Amniotic stem cell (primary cell): ENCODE measurements around the gene NRIP3.

Experiments used
- DNase-seq: peaks from one replicate; lab custom pipeline; 2025; lab: John Stamatoyannopoulos, UW

The NRIP3 gene

DNA sequence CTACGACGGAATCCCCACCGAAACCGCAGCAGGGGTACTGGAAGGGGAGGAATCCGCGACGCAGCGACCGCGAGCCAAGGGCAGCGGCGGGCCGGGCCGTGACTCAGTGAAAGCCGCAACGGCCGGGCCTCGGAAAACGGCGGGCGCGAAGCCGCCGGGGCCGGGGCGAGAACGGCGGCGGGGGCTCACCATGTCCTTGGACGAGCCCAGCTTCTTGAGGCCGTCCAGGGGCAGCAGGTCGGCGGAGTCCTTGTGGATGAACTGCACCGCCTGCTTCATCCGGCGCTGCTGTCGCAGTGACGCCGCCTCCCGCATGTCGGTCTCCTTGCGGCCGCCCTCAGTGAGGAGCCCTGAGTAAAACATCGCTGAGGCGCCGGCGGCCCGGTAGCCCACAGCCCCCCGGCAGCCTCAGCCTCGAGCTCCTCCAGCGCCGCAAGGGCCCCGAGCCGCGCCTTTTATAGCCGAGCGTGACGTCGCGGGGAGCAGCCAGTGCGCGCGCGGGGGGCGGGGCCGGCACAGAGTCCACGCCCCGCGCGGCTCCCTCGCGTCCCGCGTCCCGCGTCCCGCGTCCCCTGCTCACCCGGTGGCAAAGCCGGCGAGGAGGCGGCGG is at the start of gene NRIP3:
NRIP3 (minus strand) TSS at position 429 of the 610 bp plus-strand sequence; CDS start at position 363, 66 bp downstream.
- peak; percentile 24 for DNase-seq

DNA sequence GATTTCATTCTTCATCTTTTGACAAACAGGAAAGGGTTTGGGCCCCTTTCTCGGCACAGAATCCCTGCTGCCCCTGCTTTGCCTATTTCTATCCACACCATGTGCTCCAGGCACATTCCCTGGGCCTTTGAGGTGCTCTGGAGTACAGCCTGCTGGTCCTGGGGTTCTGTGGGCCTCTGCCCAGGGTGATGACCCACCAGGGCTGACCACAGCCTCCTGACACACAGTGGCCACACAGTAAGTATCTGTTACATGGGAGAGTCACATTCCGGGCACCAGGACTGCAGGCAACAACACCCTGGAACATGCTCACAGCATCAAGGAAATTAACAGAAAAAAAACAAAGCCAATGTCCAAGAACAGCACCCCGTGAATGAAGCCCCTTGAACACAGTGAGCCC is 48.5 kb upstream of the NRIP3 start:
- no peak for DNase-seq

DNA sequence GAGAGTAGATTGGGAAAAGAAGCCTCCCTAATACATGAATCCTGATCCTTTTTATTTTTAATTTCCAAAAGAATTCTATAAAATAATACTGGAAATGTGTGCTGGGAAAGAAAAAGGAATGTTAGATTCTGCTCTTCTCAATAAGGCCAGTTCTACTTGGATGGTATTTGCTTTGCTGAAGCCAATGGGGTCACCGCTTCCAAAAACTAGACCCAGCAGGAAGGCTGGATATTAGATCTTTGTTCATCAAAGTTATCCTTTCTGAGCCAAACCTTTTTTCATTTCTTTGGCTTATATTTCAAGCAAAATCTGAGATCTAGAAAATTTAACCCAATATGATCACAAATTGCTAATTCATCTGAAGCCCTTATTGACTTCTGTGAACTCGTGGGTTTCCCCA is 46.2 kb upstream of the NRIP3 start:
- DNase-seq: no peak

GRCh38 chr11:9047964-9048523 is 44.2 kb upstream of the NRIP3 start:
- no peak for DNase-seq

DNA sequence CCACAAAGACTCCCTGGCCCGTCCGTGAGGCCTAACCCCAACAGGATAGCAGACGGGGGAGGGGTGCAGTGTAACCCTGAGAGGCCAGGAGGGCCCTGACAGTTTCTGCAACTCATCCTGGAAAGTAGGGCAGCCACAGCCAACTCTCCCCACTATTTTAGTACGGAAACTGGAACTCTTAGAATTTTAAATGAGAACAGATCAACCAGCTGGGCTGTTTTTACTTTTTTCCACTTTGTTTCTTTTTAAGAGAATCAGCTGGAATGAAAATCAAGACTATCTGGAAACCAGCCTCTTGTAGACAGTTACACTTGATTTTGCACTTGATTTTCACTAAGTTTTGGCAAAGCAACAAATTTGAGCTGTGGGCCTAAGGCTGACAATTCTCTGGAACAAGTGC is 42.7 kb upstream of the NRIP3 start:
- no peak for DNase-seq

- DNase-seq: no peak
Measured at GRCh38 chr11:9042488-9042887, 38.7 kb upstream of the NRIP3 start.

DNA sequence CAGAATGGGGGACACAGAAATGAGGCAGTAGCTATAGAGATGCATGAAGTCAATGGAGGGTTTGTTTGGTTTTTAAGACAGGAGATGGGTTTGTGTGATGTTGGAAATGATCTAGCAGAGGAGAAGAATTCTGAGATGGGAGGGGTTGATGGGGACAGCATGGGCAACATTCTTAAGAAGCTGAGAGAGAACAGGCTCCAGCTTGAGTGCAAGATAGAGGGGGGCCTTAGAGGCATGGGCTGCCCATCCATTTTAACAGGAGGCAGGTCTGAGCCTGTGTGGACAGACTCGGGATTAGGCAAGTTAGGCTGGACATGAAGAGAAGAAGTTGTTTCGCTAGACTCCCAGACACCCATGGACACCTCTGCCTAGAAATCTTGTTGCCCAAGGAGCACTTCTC is 37.9 kb upstream of the NRIP3 start:
- DNase-seq: no peak

- no peak for DNase-seq
Measured at GRCh38 chr11:9040410-9040809, 36.6 kb upstream of the NRIP3 start.

DNA sequence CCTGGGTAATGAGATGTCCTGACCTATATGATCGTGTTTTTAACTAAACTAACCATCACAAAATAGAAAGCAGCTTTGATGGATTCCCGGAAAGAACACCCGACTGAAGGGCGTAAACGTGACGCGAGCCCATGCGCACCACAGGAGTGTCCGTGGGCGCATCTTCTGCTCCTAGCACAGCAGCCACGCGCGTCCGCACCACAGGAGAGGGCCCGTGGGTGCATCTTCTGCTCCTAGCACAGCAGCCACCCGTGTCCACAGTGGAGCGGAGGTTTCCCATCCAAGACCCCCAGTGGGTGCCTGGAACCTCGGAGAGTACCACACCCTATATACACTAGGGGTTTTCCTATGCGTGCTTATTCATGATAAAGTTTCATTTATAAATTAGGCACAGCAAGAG is 36.1 kb upstream of the NRIP3 start:
- no peak for DNase-seq

DNA sequence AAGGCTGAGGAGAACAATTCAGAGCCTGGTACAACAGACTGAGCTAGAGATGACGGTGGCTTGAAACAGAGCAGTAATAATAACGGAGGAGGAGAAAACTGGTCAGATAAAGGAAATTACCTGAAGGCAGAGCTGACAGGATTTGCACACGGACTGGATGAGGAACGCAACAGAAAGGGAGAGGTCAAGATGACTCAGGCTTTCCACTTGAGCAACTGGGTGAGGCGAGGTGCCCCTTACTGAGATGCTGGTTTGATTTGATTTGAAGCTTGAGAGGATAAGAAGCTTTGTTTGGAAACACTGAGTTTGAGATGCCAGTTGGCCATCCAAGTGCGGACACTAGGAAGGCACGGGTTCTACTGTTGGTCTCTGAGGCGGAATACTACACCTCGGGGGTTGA is 35.4 kb upstream of the NRIP3 start:
- DNase-seq: no peak

GRCh38 chr11:9038541-9038940 is 34.7 kb upstream of the NRIP3 start:
- DNase-seq: no peak

- DNase-seq: no peak
Measured at GRCh38 chr11:9037963-9038362, 34.2 kb upstream of the NRIP3 start.

- no peak for DNase-seq
Measured at GRCh38 chr11:9037046-9037780, 33.4 kb upstream of the NRIP3 start.

DNA sequence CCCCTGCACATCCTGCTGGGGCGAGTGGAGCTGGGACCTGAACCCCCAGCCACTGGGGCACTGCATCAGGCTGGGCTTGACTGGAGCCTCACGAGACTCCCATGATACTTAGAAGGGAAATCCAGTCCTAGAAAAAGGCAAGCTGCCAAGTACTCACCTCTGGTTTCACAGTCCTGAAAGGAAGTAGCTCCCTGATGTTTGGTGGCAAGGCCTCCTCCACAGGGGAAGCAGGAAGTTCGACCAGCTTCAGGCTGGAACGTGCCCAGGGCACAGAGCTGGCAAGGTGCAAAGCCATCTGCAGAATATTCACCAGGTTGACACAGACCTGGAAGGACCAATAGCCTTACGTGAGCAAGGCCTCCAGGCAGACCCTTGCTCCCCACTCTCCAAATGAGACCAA is 26.8 kb upstream of the NRIP3 start:
- no peak for DNase-seq

- DNase-seq: no peak
Measured at GRCh38 chr11:9029422-9029821, 25.6 kb upstream of the NRIP3 start.

GRCh38 chr11:9028581-9028980 is 24.8 kb upstream of the NRIP3 start:
- DNase-seq: no peak

GRCh38 chr11:9025101-9025850 is 21.5 kb upstream of the NRIP3 start:
- DNase-seq: no peak

- DNase-seq: no peak
Measured at GRCh38 chr11:9022961-9023680, 19.3 kb upstream of the NRIP3 start.

DNA sequence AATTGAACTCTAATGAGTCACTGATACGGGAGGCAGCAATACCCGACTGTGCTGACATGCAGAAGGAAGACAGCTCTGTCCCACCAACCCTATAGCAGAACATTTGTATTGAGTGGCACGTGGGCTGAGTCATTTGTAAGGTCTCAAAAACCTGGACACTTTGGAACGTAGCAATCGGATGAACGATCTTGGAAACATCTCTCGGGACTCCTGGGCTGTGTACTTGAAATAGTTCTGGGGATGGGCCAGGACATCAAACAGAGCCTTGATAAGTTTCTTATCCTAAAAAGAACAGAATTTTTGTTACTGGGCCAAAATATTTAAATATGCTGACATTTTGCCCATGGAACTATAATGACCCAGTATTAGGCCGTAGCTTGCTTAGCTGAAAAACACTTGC is 17.1 kb upstream of the NRIP3 start:
- no peak for DNase-seq

DNA sequence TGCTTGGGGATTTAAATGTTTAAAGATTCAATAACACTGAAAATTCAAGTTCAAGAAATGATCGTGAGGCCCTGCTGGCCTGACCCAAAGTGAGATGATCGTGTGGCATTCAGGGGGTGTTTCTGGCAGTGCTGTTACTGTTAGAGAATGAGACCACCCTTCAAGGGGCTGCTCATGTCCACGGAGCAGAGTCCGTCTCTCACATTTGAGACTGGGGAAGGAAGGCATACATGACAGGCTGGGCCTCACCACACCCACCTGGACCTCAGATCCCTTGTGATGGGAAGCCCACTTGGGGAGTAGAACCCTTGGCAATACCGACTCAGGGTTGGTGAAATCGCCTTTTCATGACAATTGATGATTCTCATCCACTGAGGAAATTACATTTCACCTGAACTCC is 16.1 kb upstream of the NRIP3 start:
- no peak for DNase-seq

GRCh38 chr11:9017773-9018172 is 14.0 kb upstream of the NRIP3 start:
- DNase-seq: no peak
